GM18873 (cell line): ENCODE data around the gene HOXD1.

ENCODE experiments used
- ATAC-seq: cut with Tn5 transposase; IDR thresholded peaks from one replicate; pipeline ENCODE4 v1.9.1; 2021; ENCODE audit warnings: mild to moderate bottlenecking, moderate library complexity, moderate number of reproducible peaks; ENCODE audit not compliant: unreplicated experiment, low FRiP score

The HOXD1 gene

GRCh38 chr2:176164611-176165369 lies 23.7 kb upstream of the HOXD1 start:
- no peak for ATAC-seq

DNA sequence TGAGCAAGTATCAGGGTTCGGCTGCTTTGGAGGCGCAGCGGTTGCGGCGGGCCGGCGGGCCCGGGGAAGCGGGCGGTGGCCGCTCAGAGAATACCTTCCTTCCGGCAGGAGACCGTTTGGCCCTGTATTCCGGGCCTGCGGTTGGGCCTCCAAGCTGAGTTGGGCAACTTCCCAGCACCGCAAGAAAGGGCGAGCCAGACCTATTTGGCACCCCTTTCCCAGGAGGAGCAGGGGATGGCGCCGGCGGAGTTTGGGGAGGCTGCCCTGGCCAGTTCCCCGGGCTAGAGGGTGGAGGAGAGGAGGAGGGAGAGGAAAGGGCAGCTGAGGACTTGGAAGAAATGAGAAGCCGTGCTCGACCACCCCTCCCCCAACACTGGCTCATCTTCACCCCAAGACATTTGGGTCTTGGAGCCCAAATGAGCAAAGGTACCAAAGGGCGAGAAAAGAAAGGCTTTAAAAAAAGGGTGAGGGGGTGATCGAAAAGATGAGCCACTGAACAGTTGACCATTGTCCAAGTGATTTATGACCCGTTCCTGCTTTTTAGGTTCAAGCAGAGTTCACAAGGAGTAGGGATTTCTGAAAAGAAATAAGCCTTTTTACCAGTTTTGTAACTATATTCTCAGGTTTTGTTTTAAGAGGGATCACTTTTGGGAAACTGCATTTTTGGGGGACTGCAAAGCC lies 23.0 kb upstream of the HOXD1 start:
- ATAC-seq: no peak

- ATAC-seq: no peak
These were observed 22.2 kb upstream of the HOXD1 start for GRCh38 chr2:176166272-176166671.

DNA sequence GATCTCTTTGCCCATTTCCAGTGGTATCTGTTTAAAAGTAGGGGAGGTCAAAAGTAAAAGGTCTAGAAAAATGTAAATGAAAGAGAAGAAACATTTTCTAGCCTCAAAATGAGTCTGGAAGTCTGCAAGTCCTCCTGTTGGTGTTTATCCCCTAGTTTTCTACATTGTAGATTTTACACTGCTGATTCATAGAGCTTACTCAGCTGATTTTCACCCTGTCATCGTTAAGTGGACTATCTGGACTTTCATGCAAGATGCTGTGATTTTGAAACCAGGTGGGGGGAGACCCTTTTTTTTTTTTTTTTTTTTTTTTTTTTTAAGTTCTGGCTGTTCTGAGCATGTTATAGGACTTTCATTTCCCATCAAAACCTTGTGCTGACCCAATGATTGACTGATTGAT lies 21.1 kb upstream of the HOXD1 start:
- no peak for ATAC-seq

DNA sequence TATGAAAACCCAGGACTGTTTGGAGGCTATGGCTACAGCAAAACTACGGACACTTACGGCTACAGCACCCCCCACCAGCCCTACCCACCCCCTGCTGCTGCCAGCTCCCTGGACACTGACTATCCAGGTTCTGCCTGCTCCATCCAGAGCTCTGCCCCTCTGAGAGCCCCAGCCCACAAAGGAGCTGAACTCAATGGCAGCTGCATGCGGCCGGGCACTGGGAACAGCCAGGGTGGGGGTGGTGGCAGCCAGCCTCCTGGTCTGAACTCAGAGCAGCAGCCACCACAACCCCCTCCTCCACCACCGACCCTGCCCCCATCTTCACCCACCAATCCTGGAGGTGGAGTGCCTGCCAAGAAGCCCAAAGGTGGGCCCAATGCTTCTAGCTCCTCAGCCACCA lies 19.3 kb upstream of the HOXD1 start:
- no peak for ATAC-seq

GRCh38 chr2:176169711-176170110 lies 18.8 kb upstream of the HOXD1 start:
- ATAC-seq: no peak

DNA sequence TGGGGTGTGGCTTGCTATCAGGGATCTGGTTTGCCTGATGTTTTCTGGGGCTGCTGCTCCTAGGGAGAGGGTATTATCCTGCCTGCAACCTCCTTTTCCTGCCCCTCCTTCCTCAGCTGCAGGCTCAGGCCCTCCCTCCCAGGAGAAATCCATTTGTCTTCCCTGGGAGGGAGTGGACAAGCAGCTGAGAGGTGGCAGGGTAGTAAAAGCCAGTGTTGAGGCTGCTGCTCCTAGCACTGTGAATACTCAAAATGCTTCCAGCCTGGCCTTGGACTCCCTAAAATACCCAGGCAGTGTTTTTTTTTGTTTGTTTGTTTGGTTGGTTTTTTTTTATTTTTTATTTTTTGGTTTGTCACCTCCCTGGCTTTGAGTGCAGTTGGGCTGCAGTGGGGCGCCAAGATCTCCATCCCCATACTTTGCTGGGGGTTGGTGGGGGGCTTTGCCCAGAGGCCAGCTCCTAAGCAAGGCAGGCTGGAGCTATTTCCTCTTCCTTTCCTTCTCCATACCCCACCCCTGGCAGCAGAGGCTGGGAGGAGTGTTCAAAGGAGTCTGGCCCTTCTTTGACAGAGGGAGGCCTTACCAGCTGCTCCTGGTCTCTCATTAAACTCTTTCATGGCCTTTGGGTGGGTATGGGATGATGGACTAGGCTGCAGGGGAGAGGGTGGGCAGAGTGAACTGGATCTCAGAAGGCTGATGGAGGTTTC lies 17.7 kb upstream of the HOXD1 start:
- no peak for ATAC-seq

DNA sequence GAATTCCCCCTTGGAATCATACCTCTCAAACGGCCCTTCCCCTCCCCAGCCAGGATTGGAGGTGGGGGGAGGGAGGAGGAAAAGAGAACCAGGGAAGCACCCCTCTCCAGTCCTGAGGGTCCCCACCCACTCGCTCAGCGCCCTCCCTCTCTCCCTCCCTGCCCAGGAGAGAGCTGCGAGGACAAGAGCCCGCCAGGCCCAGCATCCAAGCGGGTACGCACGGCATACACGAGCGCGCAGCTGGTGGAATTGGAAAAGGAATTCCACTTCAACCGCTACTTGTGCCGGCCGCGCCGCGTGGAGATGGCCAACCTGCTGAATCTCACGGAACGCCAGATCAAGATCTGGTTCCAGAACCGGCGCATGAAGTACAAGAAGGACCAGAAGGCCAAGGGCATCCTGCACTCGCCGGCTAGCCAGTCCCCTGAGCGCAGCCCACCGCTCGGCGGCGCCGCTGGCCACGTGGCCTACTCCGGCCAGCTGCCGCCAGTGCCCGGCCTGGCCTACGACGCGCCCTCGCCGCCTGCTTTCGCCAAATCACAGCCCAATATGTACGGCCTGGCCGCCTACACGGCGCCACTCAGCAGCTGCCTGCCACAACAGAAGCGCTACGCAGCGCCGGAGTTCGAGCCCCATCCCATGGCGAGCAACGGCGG lies 17.0 kb upstream of the HOXD1 start:
- ATAC-seq: no peak

- no peak for ATAC-seq
These were observed 16.2 kb upstream of the HOXD1 start for GRCh38 chr2:176172007-176172894.

DNA sequence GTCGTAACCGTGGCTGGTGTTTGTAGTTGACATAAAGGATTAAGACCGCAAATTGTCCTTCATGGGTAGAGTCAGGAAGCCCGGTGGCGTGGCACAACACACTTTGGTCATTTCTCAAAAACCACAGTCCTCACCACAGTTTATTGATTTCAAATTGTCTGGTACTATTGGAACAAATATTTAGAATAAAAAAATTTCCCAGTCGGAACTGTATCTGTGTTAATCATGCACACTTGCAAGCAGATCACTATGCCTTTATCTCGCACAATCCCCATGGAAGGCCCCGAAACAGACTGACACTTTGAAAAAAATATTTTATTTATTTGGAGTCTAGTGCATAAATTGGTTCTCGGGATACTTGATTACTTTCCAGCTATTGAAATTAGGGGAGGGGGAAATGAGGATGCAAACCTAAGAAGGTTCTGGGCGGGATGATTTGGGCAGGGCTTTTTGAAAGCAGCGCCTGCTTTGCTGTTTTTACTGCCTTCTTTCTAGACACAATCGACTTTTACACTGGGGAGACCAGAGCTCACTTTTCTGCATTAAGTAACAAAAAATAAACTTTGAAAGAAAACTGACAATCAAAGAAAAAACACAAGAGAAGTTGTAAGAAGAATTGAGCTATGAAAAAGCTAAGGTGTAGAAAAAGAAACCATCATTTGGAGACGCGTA lies 15.4 kb upstream of the HOXD1 start:
- no peak for ATAC-seq

GRCh38 chr2:176173567-176174381 lies 14.7 kb upstream of the HOXD1 start:
- no peak for ATAC-seq

- no peak for ATAC-seq
These were observed 14.1 kb upstream of the HOXD1 start for GRCh38 chr2:176174382-176174823.

GRCh38 chr2:176174824-176175708 lies 13.4 kb upstream of the HOXD1 start:
- ATAC-seq: no peak

DNA sequence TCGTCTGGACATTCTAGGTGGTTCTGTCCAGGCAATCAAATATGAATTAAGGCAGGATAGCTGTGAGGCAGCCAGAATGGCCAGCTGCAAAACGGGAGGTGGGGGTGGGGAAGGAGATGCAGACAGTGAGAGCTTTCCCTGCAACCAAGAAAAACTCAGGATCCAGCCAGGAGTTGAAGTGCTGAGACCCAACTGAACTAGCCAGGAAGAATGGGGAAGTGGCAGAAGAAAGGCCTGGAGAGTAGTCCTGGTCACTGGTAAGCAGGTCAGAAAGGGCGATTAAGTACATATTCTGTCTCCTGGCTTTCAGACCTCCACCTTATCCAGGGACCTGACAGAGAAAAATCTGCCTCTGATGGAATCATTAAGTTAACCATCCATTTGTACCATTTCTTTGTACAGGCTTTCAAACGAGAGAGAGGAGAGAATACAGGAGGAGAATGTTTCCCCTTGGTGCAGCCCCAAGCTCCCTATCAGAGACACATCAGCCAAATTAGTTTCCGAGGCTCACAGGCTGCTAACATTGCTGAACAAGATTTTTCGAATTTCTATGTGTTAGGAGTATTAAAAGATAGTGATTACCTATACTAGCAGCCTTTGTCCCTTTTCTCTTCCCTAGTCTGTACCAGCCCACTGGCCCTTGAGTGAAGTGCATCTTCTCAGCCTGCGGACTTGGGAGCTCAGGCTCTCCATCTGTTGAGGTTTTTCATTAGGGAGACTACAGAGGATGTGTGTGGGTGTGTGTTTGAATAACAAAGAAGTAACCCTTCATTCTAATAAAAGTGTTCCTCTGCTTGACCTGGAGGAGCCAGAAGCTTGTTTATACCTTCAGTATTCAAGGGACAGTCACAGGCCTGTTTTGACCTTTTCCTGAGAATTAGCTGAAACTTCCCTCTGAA lies 12.5 kb upstream of the HOXD1 start:
- no peak for ATAC-seq

- no peak for ATAC-seq
These were observed 10.9 kb upstream of the HOXD1 start for GRCh38 chr2:176177580-176178037.

- no peak for ATAC-seq
These were observed 10.3 kb upstream of the HOXD1 start for GRCh38 chr2:176178038-176178756.
